ENCODE measurements around the gene VILL. TPM values are rescaled to one million over a fixed set of nuclear protein-coding genes. Genes with fewer than 3 reads are reported as not detected.

VILL gene
- 3.2 TPM for total RNA-seq (ENCODE audit: unreplicated experiment)
- long read RNA-seq, partial matches to known transcripts: 0 of 1 reads
- long read RNA-seq, other reads (novel, unspliced or antisense): 1 of 1 reads

DNA sequence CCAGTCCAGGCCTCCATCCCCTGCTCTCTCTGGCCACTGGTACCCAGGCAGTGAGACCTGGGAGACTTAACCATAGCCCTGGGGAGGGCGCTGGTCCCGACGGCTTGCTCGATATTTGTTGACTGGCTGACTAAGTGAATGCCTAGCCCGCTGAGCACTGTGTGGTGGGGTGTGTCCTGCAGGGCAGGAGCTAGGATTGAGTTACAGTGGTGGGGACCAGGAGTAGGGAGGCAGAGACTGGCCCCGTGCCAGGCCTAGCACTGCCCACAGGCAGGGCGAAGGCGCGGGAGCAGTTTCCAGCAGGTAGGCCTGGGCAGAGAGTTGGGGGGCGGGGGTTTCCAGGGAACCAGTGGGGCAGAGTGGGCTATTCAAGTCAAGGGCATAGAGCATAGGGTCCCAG is at the start of gene VILL:
VILL (plus strand) TSS at position 260 of the 400 bp plus-strand sequence. CDS start 2,887 bp downstream, outside the sequence.
- no peak within 1 kb of the TSS for H3K4me3 Mint-ChIP-seq (ENCODE audit: unreplicated experiment)
- no peak within 1 kb of the TSS for H3K27ac Mint-ChIP-seq (ENCODE audit: unreplicated experiment)
- TF ChIP-seq, protein P1, sequence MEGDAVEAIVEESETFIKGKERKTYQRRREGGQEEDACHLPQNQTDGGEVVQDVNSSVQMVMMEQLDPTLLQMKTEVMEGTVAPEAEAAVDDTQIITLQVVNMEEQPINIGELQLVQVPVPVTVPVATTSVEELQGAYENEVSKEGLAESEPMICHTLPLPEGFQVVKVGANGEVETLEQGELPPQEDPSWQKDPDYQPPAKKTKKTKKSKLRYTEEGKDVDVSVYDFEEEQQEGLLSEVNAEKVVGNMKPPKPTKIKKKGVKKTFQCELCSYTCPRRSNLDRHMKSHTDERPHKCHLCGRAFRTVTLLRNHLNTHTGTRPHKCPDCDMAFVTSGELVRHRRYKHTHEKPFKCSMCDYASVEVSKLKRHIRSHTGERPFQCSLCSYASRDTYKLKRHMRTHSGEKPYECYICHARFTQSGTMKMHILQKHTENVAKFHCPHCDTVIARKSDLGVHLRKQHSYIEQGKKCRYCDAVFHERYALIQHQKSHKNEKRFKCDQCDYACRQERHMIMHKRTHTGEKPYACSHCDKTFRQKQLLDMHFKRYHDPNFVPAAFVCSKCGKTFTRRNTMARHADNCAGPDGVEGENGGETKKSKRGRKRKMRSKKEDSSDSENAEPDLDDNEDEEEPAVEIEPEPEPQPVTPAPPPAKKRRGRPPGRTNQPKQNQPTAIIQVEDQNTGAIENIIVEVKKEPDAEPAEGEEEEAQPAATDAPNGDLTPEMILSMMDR (IDR thresholded peaks at IDR 0.05; ENCODE audit: partially characterized antibody, unreplicated experiment): no peak
- peaks cover 7% of the 10 kb centered on the region for H3K27me3 Mint-ChIP-seq (ENCODE audit: unreplicated experiment)
- H3K4me1 Mint-ChIP-seq (ENCODE audit: low read depth, unreplicated experiment): peaks cover 1% of the 10 kb centered on the region
- H3K9me3 Mint-ChIP-seq (ENCODE audit: unreplicated experiment): no peaks in the 10 kb centered on the region
- DNase-seq: peak; percentile 14
- H3K36me3 Mint-ChIP-seq (ENCODE audit: unreplicated experiment): no peaks in the 10 kb centered on the region

DNA sequence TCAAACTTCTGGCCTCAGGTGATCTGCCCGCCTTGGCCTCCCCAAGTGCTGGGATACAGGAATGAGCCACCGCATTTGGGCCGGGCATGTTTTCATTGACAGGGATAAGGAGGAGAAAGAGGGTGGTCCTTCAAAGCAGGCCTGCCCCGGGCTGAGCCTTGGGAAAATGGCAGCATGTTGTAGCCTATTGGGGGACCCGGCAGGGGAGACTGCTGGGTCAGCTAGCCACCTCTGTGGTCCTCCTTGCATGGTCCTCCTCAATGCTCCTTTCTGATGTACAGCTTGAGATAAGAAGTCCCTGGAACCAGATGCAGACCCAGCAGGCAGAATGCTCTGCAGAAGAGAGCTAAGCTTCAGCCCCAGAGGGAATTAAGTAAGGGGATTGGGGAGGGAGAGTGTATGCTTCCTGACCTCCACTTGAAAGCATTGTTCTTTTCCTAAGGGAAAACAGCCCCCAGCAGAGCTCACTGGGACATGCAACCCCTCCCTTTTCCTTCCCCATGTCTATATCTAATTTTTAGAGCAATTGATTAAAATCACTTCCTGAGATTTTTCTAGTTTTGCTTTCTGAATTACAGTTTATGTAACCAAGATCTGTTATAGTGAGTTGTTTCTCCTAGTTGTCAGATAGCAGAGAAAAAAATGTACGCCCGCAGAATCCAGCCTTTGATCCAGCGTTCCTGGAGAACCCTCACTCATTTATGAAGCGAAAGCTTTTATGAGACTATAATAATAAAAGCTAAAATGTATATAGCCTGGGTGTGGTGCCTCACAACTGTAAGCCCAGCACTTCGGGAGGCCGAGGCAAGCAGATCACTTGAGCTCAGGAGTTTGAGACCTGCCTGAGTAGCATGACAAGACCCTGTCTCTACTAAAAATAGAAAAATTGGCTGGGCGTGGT is 48.7 kb upstream of the VILL start:
- peaks cover 13% of the 10 kb centered on the region for H3K4me1 Mint-ChIP-seq (ENCODE audit: low read depth, unreplicated experiment)
- H3K27me3 Mint-ChIP-seq (ENCODE audit: unreplicated experiment): no peaks in the 10 kb centered on the region
- no peak for DNase-seq
- H3K36me3 Mint-ChIP-seq (ENCODE audit: unreplicated experiment): no peaks in the 10 kb centered on the region
- H3K27ac Mint-ChIP-seq (ENCODE audit: unreplicated experiment): peak overlapping the region; percentile 25
- TF ChIP-seq, protein P1 (IDR thresholded peaks at IDR 0.05; ENCODE audit: partially characterized antibody, unreplicated experiment): no peak
- H3K4me3 Mint-ChIP-seq (ENCODE audit: unreplicated experiment): no peak overlapping the region
- H3K9me3 Mint-ChIP-seq (ENCODE audit: unreplicated experiment): no peaks in the 10 kb centered on the region

DNA sequence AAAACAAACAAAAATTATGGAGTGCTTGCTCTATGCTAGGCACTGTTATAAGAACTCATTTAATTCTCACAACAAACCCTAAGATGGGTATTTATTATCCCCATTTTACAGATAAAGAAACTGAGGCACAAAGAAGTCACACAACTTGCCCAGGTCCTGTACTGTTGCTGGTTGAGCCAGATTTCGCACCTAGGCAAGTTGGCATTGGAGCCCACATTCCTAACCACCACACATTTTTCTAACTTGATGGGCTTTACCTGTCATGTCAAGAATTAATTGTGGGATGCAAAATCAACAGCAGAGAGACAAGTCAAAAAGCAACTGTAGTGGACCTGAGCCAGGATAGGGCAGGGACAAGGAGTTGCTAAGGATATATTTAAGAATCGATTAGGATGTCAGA is 47.9 kb upstream of the VILL start:
- no peaks in the 10 kb centered on the region for H3K27me3 Mint-ChIP-seq (ENCODE audit: unreplicated experiment)
- TF ChIP-seq, protein P1 (IDR thresholded peaks at IDR 0.05; ENCODE audit: partially characterized antibody, unreplicated experiment): no peak
- DNase-seq: no peak
- H3K4me1 Mint-ChIP-seq (ENCODE audit: low read depth, unreplicated experiment): peaks cover 7% of the 10 kb centered on the region
- H3K9me3 Mint-ChIP-seq (ENCODE audit: unreplicated experiment): no peaks in the 10 kb centered on the region
- no peaks in the 10 kb centered on the region for H3K36me3 Mint-ChIP-seq (ENCODE audit: unreplicated experiment)
- no peak overlapping the region for H3K27ac Mint-ChIP-seq (ENCODE audit: unreplicated experiment)
- no peak overlapping the region for H3K4me3 Mint-ChIP-seq (ENCODE audit: unreplicated experiment)

DNA sequence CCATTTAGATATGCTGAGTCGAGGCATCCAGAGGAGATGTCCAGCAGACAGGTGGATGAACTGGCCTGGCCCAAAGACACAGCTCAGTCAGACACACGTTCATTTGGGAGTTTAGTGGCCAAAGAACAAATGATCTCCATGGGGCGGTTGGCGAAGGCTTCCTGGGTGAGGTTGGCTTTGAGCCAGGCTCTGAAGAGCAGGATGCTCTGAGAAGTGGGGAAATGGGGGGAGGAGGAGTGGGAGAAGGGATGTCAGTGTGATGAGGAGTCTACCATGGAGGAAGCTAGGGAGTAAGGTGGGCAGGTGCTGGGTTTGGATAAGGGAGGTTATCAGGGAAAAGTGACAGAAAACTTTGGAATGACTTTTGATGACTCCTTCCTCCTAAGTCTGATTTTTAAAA is 47.5 kb upstream of the VILL start:
- Mint-ChIP-seq H3K27ac (ENCODE audit: unreplicated experiment) (no peak overlapping the region), H3K36me3 (ENCODE audit: unreplicated experiment) (no peaks in the 10 kb centered on the region), H3K27me3 (ENCODE audit: unreplicated experiment) (no peaks in the 10 kb centered on the region), H3K4me1 (ENCODE audit: low read depth, unreplicated experiment) (peaks cover 7% of the 10 kb centered on the region), H3K9me3 (ENCODE audit: unreplicated experiment) (no peaks in the 10 kb centered on the region), H3K4me3 (ENCODE audit: unreplicated experiment) (no peak overlapping the region)
- no peak for DNase-seq
- TF ChIP-seq, protein P1 (IDR thresholded peaks at IDR 0.05; ENCODE audit: partially characterized antibody, unreplicated experiment): no peak

Data from glutamatergic neuron (in vitro differentiated cells).